Keratinocyte (primary cell): ENCODE results near the gene ANKHD1.

Experiments used
- EZH2 ChIP-seq: IDR thresholded peaks from one replicate; pipeline ENCODE4 v1.6.1; 2012; ENCODE audit warnings: inconsistent platforms, mild to moderate bottlenecking, low read length, moderate library complexity
- TF ChIP-seq, protein P1 (sequence below), 3 experiments: IDR thresholded peaks in 1 of 3; conservative IDR thresholded peaks in 1 of 3; optimal IDR thresholded peaks in 1 of 3; 2 replicates in 2 of 3; 3 replicates in 1 of 3; pipeline versions ENCODE3 to v1.5.1; 2011; ENCODE audit warnings: low read length in 3 of 3, mild to moderate bottlenecking in 3 of 3, moderate library complexity in 2 of 3, control low read depth in 1 of 3, inconsistent platforms in 1 of 3; ENCODE audit not compliant: insufficient read depth in 2 of 3; ENCODE audit errors: extremely low read depth in 1 of 3

DNA sequence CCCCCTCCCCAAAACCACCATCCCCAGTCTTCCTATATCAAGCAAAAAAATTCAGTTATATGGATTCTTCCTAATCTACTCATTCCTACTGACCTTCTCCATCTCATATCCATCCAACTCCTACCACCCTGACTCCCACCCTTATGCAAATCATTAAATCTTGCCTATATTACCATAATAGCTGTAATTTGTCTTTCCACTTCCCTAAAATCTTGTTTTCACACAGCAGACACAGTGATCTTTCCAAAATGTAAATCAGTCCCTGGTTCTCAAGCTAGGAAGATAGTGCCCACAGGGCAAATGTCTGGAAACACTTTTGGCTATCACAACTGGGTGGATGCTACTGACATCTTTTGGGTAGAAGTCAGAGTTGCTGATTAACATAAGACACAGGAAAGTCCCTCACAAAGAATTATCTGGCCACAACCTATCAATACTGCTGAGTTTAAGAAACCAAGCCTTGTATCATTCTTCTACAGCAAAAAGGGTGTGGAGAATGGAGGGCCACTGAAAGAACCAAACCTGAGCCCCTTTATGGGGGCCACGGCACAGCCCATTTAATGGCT is 154.2 kb downstream of the ANKHD1 start:
- TF ChIP-seq, protein P1, sequence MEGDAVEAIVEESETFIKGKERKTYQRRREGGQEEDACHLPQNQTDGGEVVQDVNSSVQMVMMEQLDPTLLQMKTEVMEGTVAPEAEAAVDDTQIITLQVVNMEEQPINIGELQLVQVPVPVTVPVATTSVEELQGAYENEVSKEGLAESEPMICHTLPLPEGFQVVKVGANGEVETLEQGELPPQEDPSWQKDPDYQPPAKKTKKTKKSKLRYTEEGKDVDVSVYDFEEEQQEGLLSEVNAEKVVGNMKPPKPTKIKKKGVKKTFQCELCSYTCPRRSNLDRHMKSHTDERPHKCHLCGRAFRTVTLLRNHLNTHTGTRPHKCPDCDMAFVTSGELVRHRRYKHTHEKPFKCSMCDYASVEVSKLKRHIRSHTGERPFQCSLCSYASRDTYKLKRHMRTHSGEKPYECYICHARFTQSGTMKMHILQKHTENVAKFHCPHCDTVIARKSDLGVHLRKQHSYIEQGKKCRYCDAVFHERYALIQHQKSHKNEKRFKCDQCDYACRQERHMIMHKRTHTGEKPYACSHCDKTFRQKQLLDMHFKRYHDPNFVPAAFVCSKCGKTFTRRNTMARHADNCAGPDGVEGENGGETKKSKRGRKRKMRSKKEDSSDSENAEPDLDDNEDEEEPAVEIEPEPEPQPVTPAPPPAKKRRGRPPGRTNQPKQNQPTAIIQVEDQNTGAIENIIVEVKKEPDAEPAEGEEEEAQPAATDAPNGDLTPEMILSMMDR (optimal IDR thresholded peaks at IDR 0.05 in 1 of 3, IDR thresholded peaks at IDR 0.05 in 1 of 3, conservative IDR thresholded peaks at IDR 0.05 in 1 of 3; ENCODE audit: extremely low read depth in 1 of 3, insufficient read depth in 2 of 3, low read length in 3 of 3) = no peak
- TF ChIP-seq EZH2 = no peak
